Urothelium cell line (cell line): ENCODE measurements around the gene MTX2.

Source experiments
- DNase-seq: peaks from one replicate; pipeline ENCODE4 v3.0.0; 2011; ENCODE audit warnings: low spot score, mixed read lengths
- FAIRE-seq: peaks from 2 replicates; lab custom pipeline; 2011; peaks lifted over from hg19 to GRCh38; lab: Jason Lieb, UNC

The MTX2 gene

GRCh38 chr2:176269319-176270099 is at the start of gene MTX2:
TSS of gene MTX2 (plus strand) at chr2:176269442. CDS start at chr2:176269630, 188 bp downstream.
- FAIRE-seq, result no peak
- peak; percentile 87 for DNase-seq

GRCh38 chr2:176227874-176228273 is 41.4 kb upstream of the MTX2 start:
- FAIRE-seq, result no peak
- DNase-seq, result no peak

DNA sequence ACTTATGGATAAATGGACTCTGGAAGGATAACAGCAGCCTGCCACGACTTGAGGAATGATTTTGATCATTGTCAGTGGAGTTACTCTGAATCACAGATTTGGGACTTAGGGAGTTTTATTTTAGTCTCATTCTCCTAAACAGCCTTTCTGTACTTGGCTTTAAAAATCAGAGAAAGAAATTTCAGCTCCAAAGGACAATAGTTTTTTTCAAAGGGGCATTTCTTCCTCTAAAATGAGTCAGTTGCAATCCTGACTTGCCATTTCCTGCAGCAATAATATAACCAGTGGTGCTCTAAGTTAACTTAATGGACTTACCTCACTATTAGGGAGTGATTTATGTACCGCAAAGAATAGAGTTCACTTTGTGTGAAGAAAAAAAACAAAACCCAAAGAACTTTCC is 35.1 kb upstream of the MTX2 start:
- DNase-seq (no peak), FAIRE-seq (no peak)

- DNase-seq (no peak), FAIRE-seq (no peak)
These were observed 34.3 kb upstream of the MTX2 start for GRCh38 chr2:176234940-176235339.

DNA sequence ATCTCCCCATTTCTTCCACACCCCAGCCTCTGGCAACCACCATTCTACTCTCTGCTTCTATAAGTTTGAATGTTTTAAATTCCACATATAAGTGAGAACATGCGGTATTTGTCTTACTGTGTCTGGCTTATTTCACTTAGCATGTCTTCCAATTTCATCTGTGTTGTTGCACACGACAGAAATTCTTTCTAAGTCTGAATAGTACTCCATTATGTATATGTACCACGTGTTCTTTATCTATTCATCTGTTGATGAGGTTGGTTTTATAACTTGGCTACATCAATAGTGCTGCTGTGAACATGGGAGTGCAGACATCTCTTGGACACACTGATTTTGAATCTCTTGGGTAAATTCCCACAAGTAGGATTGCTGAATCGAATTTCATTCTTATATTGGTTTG is 31.8 kb upstream of the MTX2 start:
- FAIRE-seq (no peak), DNase-seq (no peak)

GRCh38 chr2:176239031-176239430 is 30.2 kb upstream of the MTX2 start:
- DNase-seq, result no peak
- FAIRE-seq, result no peak

DNA sequence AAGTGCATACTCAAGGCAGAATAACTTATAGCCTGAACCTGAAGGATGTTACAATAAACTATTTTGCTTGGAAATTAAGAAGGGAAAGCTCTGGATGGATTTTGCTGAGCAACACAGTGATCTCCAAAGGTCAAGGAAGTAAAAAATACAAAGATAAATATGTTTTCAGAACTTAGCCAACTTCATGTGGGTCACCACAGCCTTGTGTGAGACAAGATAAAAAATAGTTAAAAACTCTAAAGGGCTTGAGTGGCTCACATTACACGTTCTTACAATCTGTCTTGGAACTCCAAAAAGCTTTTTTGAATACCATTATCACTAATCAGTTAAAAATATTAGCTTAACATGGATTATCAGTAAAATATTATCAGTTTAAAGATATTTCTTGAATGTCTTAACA is 28.9 kb upstream of the MTX2 start:
- no peak for DNase-seq
- no peak for FAIRE-seq

- no peak for DNase-seq
- FAIRE-seq, result no peak
These were observed 27.0 kb upstream of the MTX2 start for GRCh38 chr2:176242276-176242675.

DNA sequence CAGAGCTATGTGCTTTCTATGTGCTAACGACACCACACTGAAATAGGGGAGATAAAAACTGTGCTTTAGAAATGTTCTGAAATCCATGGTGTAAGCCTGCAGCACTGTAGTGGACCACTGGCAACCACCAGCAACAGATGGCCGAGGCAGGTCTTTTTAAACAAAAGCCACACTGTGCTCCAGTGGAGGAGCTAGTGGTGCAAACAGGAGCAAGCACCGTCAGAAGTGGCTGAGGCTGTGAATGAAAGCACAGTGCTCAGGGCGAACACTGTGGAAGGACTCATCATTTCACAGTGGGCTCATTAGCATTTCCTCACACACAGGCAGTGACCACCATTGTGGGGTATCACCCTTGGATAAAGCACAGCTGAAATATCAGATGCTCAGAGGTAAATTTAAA is 22.9 kb upstream of the MTX2 start:
- no peak for DNase-seq
- no peak for FAIRE-seq

GRCh38 chr2:176247859-176248258 is 21.4 kb upstream of the MTX2 start:
- FAIRE-seq (no peak), DNase-seq (no peak)

DNA sequence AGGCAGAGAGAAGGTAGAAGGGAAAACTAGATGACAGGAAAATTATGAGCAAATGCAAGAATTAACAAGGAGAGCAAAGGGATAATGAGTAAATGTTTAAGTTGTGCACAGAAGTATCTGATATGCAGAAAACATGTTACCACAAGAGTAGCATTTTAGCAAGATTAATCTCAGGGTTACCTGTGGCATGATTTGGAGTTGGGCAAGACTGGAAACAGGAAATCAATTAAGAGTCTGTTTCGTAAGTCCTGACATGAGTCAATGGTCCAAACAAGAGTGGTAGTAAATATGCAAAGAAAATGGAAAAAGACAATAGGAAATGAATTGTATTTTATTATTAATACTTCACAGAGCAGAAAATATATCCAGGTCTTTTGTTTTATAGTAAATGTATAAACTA is 17.3 kb upstream of the MTX2 start:
- DNase-seq (no peak), FAIRE-seq (no peak)

DNA sequence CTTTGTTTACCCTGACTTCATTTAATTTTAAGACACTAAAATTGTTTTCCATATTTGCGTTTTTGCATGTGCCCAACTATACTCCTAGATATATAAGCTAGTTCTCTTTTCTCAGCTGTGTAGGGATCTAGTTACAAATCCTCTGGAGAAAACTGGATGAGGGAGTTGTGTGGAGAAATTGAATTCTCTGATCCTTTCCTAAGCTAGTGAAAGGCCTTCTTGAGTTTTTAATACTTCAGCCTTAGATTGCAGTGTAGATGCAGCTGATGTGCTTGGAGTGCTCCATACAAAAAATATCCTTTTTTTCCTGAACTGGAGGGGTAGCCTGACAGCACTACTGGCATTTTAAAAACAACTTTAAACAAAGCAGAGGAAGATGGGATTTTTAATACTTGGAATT is 8.6 kb upstream of the MTX2 start:
- DNase-seq, result no peak
- FAIRE-seq, result no peak

- DNase-seq, result no peak
- FAIRE-seq, result no peak
These were observed 8.1 kb upstream of the MTX2 start for GRCh38 chr2:176261136-176261535.

DNA sequence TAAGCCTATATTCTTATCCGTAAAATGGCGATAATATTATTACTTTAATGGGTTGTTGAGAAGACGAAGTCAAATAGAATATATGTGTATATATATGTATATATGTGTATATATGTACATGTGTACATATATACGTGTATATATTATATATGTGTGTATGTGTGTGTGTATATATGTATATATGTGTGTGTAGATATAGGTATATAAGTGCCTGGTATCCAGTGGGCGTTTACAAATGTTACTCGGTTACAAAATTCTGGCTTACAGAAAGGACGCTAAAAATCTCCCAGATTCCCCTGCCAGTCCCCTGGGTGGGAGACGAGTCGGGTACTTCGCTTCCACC is 295 bp upstream of the MTX2 start:
- DNase-seq (no peak), FAIRE-seq (no peak)

DNA sequence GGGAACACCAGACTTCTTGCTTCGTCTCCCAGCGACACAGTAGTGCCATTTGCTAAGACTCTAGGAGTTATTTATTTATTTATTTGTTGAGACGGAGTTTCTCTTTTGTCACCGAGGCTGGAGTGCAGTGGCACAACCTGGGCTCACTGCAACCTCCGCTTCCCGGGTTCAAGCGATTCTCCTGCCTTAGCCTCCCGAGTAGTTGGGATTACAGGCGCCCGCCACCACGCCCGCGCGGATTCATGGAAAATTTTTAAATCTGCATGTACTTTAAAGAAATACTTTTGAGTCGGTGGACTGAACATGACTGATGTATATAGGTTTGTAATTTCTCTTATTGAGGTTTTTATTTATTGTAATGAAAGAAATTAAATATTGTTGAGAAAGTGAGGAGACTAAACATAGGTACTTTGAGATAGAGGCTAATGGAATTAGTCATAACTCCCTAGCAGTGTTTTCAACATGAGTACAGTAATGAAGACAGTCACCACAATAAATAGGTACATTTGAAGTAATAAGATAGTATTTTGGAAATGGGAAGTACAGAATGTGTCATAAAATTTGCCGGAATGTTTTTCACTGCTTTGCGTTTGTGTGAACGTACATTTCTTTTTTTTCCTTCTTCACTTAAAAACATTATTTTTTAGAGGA is 983 bp downstream of the MTX2 start:
- no peak for DNase-seq

GRCh38 chr2:176272870-176273459 is 3.7 kb downstream of the MTX2 start:
- DNase-seq (no peak), FAIRE-seq (no peak)

More for the DNA sequence above, 983 bp downstream of the MTX2 start:
- FAIRE-seq, result no peak

GRCh38 chr2:176278927-176279326 is 9.7 kb downstream of the MTX2 start:
- DNase-seq, result no peak
- no peak for FAIRE-seq

- DNase-seq, result no peak
- FAIRE-seq, result no peak
These were observed 10.9 kb downstream of the MTX2 start for GRCh38 chr2:176280156-176280555.

DNA sequence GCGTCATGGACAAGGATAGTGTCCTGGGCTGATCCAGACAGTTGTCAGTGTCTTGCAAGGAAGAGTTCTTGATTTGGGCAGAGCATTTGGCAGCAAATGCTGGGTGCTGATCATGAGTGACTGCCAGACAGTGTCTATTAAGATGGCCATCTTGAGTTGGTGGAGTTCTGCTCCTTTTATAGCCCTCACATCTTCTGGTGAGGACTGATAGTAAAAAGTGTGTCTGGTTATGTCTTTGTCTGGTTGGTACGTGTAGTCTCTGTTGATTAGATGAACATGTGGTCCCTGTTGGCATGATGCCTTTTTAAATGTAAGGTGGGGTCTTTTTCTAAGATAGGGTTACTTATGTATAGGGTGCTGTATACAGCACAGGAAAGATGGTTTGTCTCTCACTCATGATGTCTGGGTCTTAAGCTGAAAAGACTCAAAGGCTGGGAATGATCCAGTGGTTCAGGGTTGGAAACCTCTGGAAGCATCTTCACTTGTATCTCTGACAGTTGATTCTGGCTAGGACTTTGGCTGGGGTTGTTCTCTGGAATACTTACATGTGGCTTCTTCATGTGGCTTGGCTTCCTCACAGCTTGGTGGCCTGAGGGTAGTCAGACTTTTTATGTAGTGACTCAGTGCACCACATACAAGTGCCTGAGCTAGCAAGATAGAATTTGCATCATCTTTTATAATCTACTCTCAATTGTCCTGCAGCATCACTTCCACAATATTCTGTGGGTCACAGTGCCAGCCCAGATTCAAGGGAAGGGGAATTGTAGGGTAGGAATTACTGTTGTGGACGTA is 11.8 kb downstream of the MTX2 start:
- no peak for DNase-seq
- FAIRE-seq, result no peak

- DNase-seq, result no peak
- FAIRE-seq, result no peak
These were observed 14.2 kb downstream of the MTX2 start for GRCh38 chr2:176283291-176284068.
